ENCODE measurements around the gene OR52E8.

Gene OR52E8

DNA sequence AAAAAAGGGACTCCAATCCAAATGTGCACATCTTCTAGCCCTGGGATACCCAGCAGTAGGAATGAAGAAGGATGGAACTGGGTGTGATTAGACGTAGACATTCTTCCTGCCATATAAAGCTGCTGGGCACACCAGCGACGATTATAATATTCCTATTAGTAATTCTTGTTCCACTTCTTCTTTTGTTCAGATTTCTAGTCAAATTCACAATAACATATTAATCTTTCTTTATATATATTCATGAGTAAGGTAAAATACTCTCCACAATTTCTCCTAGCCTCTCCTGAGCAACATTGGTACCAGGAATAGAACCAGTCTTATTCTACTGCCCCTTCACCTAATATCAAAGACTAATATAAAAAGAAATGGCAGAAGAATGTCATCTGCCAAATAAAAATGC lies at the start of gene OR52E8:
Gene OR52E8 (minus strand): TSS at position 101 of the 400 bp plus-strand sequence. CDS start 0 bp downstream, at position 101.
- no peaks in the 10 kb centered on the region for H3K36me3 ChIP-seq (ENCODE audit: insufficient read depth, low read length)
- no peaks in the 10 kb centered on the region for H3K4me1 ChIP-seq (ENCODE audit: insufficient read depth, low read length)
- no peak within 1 kb of the TSS for H3K9ac ChIP-seq (ENCODE audit: low read depth, low read length)
- H3K9me3 ChIP-seq (ENCODE audit: control insufficient read depth, insufficient read depth, low read length) = no peaks in the 10 kb centered on the region

DNA sequence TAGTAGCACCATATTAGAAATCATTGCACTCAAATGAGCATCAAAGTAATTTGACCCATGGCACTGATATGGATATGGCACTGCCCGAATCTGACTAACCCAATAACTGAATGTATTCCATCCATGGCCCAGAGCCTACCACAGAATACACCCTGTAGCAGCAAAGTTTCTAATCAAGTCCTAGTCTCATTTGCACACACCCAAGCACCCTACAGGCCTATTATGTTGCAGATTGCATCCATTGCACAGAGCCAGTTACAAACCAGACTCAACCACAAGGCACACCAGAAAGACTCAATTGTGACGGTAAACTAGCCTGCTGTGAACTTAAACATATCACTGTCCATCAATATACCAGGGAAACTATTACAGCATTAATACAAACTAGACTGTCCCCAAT lies 42.0 kb upstream of the OR52E8 start:
- Histone ChIP-seq H3K9ac (ENCODE audit: low read depth, low read length) (no peak overlapping the region), H3K4me1 (ENCODE audit: insufficient read depth, low read length) (no peaks in the 10 kb centered on the region), H3K9me3 (ENCODE audit: control insufficient read depth, insufficient read depth, low read length) (no peaks in the 10 kb centered on the region), H3K36me3 (ENCODE audit: insufficient read depth, low read length) (no peaks in the 10 kb centered on the region)

GRCh38 chr11:5892908-5893307 lies 35.4 kb upstream of the OR52E8 start, which contains the start of gene OR52E5:
TSS of gene OR52E5 (plus strand) at chr11:5893208. CDS start at chr11:5900777, 7,569 bp downstream.
- Histone ChIP-seq H3K36me3 (ENCODE audit: insufficient read depth, low read length) (no peaks in the 10 kb centered on the region), H3K4me1 (ENCODE audit: insufficient read depth, low read length) (no peaks in the 10 kb centered on the region), H3K9ac (ENCODE audit: low read depth, low read length) (no peak within 1 kb of the TSS), H3K9me3 (ENCODE audit: control insufficient read depth, insufficient read depth, low read length) (no peaks in the 10 kb centered on the region)

GRCh38 chr11:5891216-5891800 lies 33.8 kb upstream of the OR52E8 start:
- Histone ChIP-seq H3K36me3 (ENCODE audit: insufficient read depth, low read length) (no peaks in the 10 kb centered on the region), H3K9me3 (ENCODE audit: control insufficient read depth, insufficient read depth, low read length) (no peaks in the 10 kb centered on the region), H3K9ac (ENCODE audit: low read depth, low read length) (no peak overlapping the region), H3K4me1 (ENCODE audit: insufficient read depth, low read length) (no peaks in the 10 kb centered on the region)

DNA sequence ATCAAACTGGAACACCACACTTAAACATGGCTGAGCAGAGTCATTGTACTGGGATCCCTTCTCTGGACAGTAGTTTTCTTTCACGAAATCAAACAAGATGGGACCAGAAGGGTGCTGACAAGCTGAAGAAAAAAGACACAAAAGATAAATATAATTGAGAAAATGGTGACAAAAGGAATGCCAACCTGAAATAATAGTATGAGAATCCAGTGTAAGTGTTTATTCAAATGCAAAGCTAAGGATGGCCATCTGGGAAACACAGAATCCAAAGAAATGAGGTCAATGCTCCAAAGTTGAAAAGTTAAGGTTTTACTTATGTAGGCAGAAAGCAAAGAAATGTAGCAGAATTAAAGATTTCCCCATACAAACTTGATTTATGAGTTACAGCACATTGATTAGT lies 30.2 kb upstream of the OR52E8 start:
- Histone ChIP-seq H3K4me1 (ENCODE audit: insufficient read depth, low read length) (no peaks in the 10 kb centered on the region), H3K9me3 (ENCODE audit: control insufficient read depth, insufficient read depth, low read length) (no peaks in the 10 kb centered on the region), H3K9ac (ENCODE audit: low read depth, low read length) (no peak overlapping the region), H3K36me3 (ENCODE audit: insufficient read depth, low read length) (no peaks in the 10 kb centered on the region)

DNA sequence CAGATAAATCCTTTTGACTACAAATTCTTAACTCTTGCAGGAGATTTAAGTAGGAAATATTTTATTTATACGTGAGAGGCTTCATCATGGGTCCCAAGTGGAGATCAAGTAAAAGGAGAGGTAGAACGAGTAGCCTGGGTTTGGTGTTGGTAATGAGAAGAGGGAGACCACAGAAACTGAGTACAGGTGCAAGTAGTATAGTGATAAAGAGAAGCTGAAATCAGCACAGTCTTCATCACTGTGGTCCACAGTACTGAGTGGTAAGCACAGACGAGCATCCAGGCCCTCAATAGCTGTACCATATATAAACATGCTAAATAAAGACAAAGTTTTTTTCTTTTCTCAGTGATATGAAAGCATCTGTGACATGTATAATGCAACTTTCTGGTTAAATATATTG lies 29.7 kb upstream of the OR52E8 start:
- no peaks in the 10 kb centered on the region for H3K9me3 ChIP-seq (ENCODE audit: control insufficient read depth, insufficient read depth, low read length)
- H3K36me3 ChIP-seq (ENCODE audit: insufficient read depth, low read length) = no peaks in the 10 kb centered on the region
- H3K4me1 ChIP-seq (ENCODE audit: insufficient read depth, low read length) = no peaks in the 10 kb centered on the region
- no peak overlapping the region for H3K9ac ChIP-seq (ENCODE audit: low read depth, low read length)

DNA sequence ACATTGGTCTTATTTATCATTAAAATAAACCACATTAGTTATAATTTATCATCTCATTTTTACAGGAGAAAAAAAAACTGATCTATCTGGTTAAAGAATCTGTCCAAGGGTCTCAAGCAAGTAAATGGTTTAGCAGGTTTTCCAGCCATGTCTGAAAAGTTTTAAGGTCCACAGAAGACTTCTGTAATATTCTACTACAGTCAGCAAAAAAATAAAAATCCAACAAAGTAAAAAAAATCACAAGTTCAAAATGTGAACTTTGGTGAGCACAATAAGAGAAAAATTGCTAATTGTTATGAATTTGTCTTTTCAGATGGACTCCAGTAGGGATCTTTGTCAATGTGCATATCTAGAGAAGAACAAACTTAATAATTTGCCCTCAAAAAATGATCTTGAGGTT lies 24.3 kb upstream of the OR52E8 start:
- no peak overlapping the region for H3K9ac ChIP-seq (ENCODE audit: low read depth, low read length)
- no peaks in the 10 kb centered on the region for H3K4me1 ChIP-seq (ENCODE audit: insufficient read depth, low read length)
- no peaks in the 10 kb centered on the region for H3K9me3 ChIP-seq (ENCODE audit: control insufficient read depth, insufficient read depth, low read length)
- H3K36me3 ChIP-seq (ENCODE audit: insufficient read depth, low read length) = no peaks in the 10 kb centered on the region

GRCh38 chr11:5880329-5880728 lies 22.8 kb upstream of the OR52E8 start, which contains the start of gene OR52E4:
TSS of gene OR52E4 (plus strand) at chr11:5880629. CDS start at chr11:5884293, 3,664 bp downstream.
- Histone ChIP-seq H3K9me3 (ENCODE audit: control insufficient read depth, insufficient read depth, low read length) (no peaks in the 10 kb centered on the region), H3K36me3 (ENCODE audit: insufficient read depth, low read length) (no peaks in the 10 kb centered on the region), H3K4me1 (ENCODE audit: insufficient read depth, low read length) (no peaks in the 10 kb centered on the region), H3K9ac (ENCODE audit: low read depth, low read length) (no peak within 1 kb of the TSS)

- H3K4me1 ChIP-seq (ENCODE audit: insufficient read depth, low read length) = no peaks in the 10 kb centered on the region
- H3K9ac ChIP-seq (ENCODE audit: low read depth, low read length) = no peak overlapping the region
- H3K36me3 ChIP-seq (ENCODE audit: insufficient read depth, low read length) = no peaks in the 10 kb centered on the region
- H3K9me3 ChIP-seq (ENCODE audit: control insufficient read depth, insufficient read depth, low read length) = no peaks in the 10 kb centered on the region
Measured at GRCh38 chr11:5878564-5878963, 21.1 kb upstream of the OR52E8 start.

GRCh38 chr11:5865826-5866225 lies 8.3 kb upstream of the OR52E8 start:
- H3K4me1 ChIP-seq (ENCODE audit: insufficient read depth, low read length) = no peaks in the 10 kb centered on the region
- H3K9ac ChIP-seq (ENCODE audit: low read depth, low read length) = no peak overlapping the region

GRCh38 chr11:5851002-5851401 lies 6.5 kb downstream of the OR52E8 start:
- no peak overlapping the region for H3K9ac ChIP-seq (ENCODE audit: low read depth, low read length)
- H3K4me1 ChIP-seq (ENCODE audit: insufficient read depth, low read length) = no peaks in the 10 kb centered on the region
- H3K36me3 ChIP-seq (ENCODE audit: insufficient read depth, low read length) = no peaks in the 10 kb centered on the region
- H3K9me3 ChIP-seq (ENCODE audit: control insufficient read depth, insufficient read depth, low read length) = no peaks in the 10 kb centered on the region

More at GRCh38 chr11:5865826-5866225, 8.3 kb upstream of the OR52E8 start:
- Histone ChIP-seq H3K9me3 (ENCODE audit: control insufficient read depth, insufficient read depth, low read length) (0 out of 2 replicates have a peak, but pooled peaks cover 4% of the 10 kb centered on the region), H3K36me3 (ENCODE audit: insufficient read depth, low read length) (no peaks in the 10 kb centered on the region)

- H3K4me1 ChIP-seq (ENCODE audit: insufficient read depth, low read length) = no peaks in the 10 kb centered on the region
- H3K36me3 ChIP-seq (ENCODE audit: insufficient read depth, low read length) = no peaks in the 10 kb centered on the region
- no peaks in the 10 kb centered on the region for H3K9me3 ChIP-seq (ENCODE audit: control insufficient read depth, insufficient read depth, low read length)
- no peak overlapping the region for H3K9ac ChIP-seq (ENCODE audit: low read depth, low read length)
Measured at GRCh38 chr11:5847711-5848110, 9.8 kb downstream of the OR52E8 start.

GRCh38 chr11:5846701-5847100 lies 10.8 kb downstream of the OR52E8 start:
- Histone ChIP-seq H3K9ac (ENCODE audit: low read depth, low read length) (no peak overlapping the region), H3K9me3 (ENCODE audit: control insufficient read depth, insufficient read depth, low read length) (no peaks in the 10 kb centered on the region), H3K36me3 (ENCODE audit: insufficient read depth, low read length) (no peaks in the 10 kb centered on the region), H3K4me1 (ENCODE audit: insufficient read depth, low read length) (no peaks in the 10 kb centered on the region)

DNA sequence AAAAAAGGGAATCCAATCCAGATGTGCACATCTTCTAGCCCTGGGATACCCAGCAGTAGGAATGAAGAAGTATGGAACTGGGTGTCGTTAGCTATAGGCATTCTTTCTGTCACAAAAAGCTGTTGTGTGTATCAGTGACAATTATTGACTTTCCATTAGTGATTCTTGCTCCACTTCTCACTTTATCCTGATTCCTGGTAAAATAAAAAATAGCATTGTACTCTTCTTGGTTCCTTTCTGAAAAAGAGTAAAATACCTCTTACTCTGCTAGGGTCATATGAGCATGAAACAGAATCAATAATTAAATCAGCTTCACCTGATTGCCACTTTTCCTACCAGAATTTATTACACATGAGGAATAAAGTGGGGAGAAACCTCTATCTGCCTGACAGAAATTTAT lies 15.7 kb downstream of the OR52E8 start, which contains the start of gene OR52E6:
Gene OR52E6 (minus strand): TSS at position 101 of the 400 bp plus-strand sequence. CDS start 0 bp downstream, at position 101.
- no peaks in the 10 kb centered on the region for H3K4me1 ChIP-seq (ENCODE audit: insufficient read depth, low read length)
- no peaks in the 10 kb centered on the region for H3K9me3 ChIP-seq (ENCODE audit: control insufficient read depth, insufficient read depth, low read length)
- H3K36me3 ChIP-seq (ENCODE audit: insufficient read depth, low read length) = no peaks in the 10 kb centered on the region
- no peak within 1 kb of the TSS for H3K9ac ChIP-seq (ENCODE audit: low read depth, low read length)

GRCh38 chr11:5837695-5838094 lies 19.8 kb downstream of the OR52E8 start:
- no peaks in the 10 kb centered on the region for H3K36me3 ChIP-seq (ENCODE audit: insufficient read depth, low read length)
- H3K9me3 ChIP-seq (ENCODE audit: control insufficient read depth, insufficient read depth, low read length) = no peaks in the 10 kb centered on the region
- no peak overlapping the region for H3K9ac ChIP-seq (ENCODE audit: low read depth, low read length)
- H3K4me1 ChIP-seq (ENCODE audit: insufficient read depth, low read length) = no peaks in the 10 kb centered on the region
